ES-I3 (cell line): ENCODE data around the gene PRSS50.

Experiments
- H3K36me3 ChIP-seq: 2 replicates; pipeline ENCODE4 v1.6.1; 2013; ENCODE audit warnings: mild to moderate bottlenecking, low read length, control low read depth, moderate library complexity; ENCODE audit not compliant: insufficient read depth
- H3K4me1 ChIP-seq: 2 replicates; pipeline ENCODE4 v1.6.1; 2013; ENCODE audit warnings: mild to moderate bottlenecking, control low read depth, low read length; ENCODE audit not compliant: insufficient read depth
- H3K9ac ChIP-seq: 2 replicates; pipeline ENCODE4 v1.6.1; 2013; ENCODE audit warnings: low read depth, mild to moderate bottlenecking, low read length, moderate library complexity
- H3K9me3 ChIP-seq: 2 replicates; pipeline ENCODE4 v1.6.1; 2013; ENCODE audit warnings: mild to moderate bottlenecking, low read length, moderate library complexity; ENCODE audit not compliant: control insufficient read depth, insufficient read depth

PRSS50 gene

GRCh38 chr3:46668116-46668515 is 49.6 kb downstream of the PRSS50 start:
- Histone ChIP-seq H3K36me3 (no peaks in the 10 kb centered on the region), H3K9me3 (no peaks in the 10 kb centered on the region)

GRCh38 chr3:46667657-46668056 is 50.0 kb downstream of the PRSS50 start:
- Histone ChIP-seq H3K9me3 (no peaks in the 10 kb centered on the region), H3K9ac (no peak overlapping the region), H3K36me3 (no peaks in the 10 kb centered on the region), H3K4me1 (0 out of 2 replicates have a peak, but pooled peaks cover 4% of the 10 kb centered on the region)

More at GRCh38 chr3:46668116-46668515, 49.6 kb downstream of the PRSS50 start:
- Histone ChIP-seq H3K9ac (no peak overlapping the region), H3K4me1 (no peaks in the 10 kb centered on the region)

GRCh38 chr3:46667061-46667621 is 50.5 kb downstream of the PRSS50 start:
- Histone ChIP-seq H3K36me3 (no peaks in the 10 kb centered on the region), H3K4me1 (peaks cover 8% of the 10 kb centered on the region; the same call in 1 of the 2 replicates), H3K9ac (no peak overlapping the region), H3K9me3 (no peaks in the 10 kb centered on the region)

- H3K4me1 ChIP-seq, result peaks cover 12% of the 10 kb centered on the region; the same call in 1 of the 2 replicates
- no peaks in the 10 kb centered on the region for H3K9me3 ChIP-seq
- no peaks in the 10 kb centered on the region for H3K36me3 ChIP-seq
- H3K9ac ChIP-seq, result no peak overlapping the region
These were observed 51.2 kb downstream of the PRSS50 start for GRCh38 chr3:46666453-46666845.

- no peak overlapping the region for H3K9ac ChIP-seq
- no peaks in the 10 kb centered on the region for H3K9me3 ChIP-seq
- H3K4me1 ChIP-seq, result peaks cover 16% of the 10 kb centered on the region
- no peaks in the 10 kb centered on the region for H3K36me3 ChIP-seq
These were observed 51.8 kb downstream of the PRSS50 start for GRCh38 chr3:46665763-46666452.

- no peaks in the 10 kb centered on the region for H3K9me3 ChIP-seq
- H3K9ac ChIP-seq, result no peak overlapping the region
- peaks cover 24% of the 10 kb centered on the region for H3K4me1 ChIP-seq
- H3K36me3 ChIP-seq, result no peaks in the 10 kb centered on the region
These were observed 52.5 kb downstream of the PRSS50 start for GRCh38 chr3:46664971-46665762.

- Histone ChIP-seq H3K4me1 (peaks cover 31% of the 10 kb centered on the region), H3K9ac (no peak overlapping the region), H3K9me3 (no peaks in the 10 kb centered on the region), H3K36me3 (no peaks in the 10 kb centered on the region)
These were observed 53.3 kb downstream of the PRSS50 start for GRCh38 chr3:46664188-46664970.

- Histone ChIP-seq H3K4me1 (peaks cover 37% of the 10 kb centered on the region), H3K9ac (no peak overlapping the region), H3K9me3 (no peaks in the 10 kb centered on the region), H3K36me3 (no peaks in the 10 kb centered on the region)
These were observed 54.0 kb downstream of the PRSS50 start for GRCh38 chr3:46663591-46664135.

- H3K9ac ChIP-seq, result no peak overlapping the region
- H3K4me1 ChIP-seq, result peaks cover 37% of the 10 kb centered on the region
- no peaks in the 10 kb centered on the region for H3K9me3 ChIP-seq
- H3K36me3 ChIP-seq, result no peaks in the 10 kb centered on the region
These were observed 54.7 kb downstream of the PRSS50 start for GRCh38 chr3:46662771-46663551.
